GM19238 (cell line): ENCODE results near the gene SLC25A25.

Source experiments
- DNase-seq: peaks from one replicate; pipeline ENCODE4 v3.0.0; 2011; ENCODE audit warnings: low spot score; ENCODE audit not compliant: insufficient read length

Gene SLC25A25

DNA sequence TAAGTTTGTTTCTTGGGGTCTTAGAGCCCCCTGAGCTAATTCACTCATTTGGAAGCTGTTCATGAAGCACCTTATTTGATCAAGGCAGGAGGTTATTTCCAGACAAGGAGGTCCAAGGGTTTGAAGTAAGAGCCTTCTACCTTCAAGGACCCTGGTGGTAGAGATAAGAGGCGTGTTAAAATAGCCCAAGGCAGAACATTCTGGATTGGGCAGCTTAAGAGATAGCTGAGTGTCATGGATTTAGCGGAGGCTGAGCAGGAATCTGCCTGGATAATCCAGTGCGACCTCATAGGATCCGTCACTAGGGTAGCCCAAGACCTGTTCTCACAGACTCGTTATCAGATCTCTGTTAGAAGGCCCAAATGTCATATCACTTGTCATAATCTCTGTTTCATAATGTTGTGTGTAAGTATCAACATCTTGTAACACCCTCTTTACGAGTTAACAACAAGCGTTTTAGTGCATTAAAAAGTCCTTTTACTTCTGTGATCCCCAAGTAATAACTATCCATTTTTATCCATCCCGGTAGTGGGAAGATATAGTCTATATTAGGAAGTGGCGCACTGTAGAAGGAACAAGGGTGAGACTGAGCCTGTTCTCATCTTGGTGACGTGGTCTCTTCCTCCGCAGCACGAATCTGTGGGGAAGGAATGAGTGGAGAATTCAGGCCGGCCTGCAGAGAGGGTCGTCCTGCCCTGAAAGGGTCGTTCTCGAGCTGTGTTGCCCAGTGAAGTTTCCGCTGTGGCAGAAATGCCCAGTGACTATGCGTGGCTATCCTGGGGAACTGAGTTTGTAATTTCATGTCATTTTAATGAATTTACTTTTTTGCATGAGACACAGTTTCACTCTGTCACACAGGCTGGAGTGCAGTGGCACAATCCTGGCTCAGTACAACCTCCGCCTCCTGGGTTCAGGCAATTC lies 28.8 kb downstream of the SLC25A25 start:
- no peak for DNase-seq

DNA sequence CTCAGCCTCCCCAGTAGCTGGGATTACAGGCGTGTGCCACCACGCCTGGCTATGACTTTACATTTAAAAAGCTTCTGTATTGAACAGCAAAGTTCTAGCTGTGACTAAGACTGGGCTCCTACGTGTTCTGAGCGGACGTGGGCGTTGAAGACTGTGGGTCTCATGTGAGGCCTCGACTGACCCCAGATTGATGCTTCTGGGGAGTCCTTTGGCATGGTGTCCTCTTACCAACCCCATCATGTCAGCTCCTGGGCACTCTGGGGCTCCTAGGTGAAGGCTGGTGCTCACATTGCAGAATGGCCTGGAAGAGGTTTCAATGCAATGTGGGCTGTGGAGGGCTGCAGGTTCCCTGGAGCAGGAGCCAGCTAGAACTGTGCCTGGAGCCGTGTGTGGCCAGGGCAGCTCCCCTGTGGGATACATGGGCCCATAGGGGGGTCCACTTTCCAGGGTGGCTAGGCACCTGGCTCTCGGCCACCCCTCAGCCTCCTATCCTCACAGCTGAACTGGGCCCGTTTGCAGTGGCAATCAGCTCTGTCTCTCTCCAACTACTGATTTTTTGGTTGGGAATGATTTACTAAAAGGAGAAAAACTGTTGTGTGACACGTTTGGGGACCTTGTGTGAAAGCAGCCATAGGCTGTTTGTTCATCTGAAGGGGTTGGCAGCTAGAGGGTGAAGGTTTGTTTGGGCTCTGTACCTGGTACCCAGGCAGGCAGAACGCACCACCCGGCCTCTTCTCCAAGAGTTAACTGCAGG lies 29.7 kb downstream of the SLC25A25 start:
- no peak for DNase-seq

DNA sequence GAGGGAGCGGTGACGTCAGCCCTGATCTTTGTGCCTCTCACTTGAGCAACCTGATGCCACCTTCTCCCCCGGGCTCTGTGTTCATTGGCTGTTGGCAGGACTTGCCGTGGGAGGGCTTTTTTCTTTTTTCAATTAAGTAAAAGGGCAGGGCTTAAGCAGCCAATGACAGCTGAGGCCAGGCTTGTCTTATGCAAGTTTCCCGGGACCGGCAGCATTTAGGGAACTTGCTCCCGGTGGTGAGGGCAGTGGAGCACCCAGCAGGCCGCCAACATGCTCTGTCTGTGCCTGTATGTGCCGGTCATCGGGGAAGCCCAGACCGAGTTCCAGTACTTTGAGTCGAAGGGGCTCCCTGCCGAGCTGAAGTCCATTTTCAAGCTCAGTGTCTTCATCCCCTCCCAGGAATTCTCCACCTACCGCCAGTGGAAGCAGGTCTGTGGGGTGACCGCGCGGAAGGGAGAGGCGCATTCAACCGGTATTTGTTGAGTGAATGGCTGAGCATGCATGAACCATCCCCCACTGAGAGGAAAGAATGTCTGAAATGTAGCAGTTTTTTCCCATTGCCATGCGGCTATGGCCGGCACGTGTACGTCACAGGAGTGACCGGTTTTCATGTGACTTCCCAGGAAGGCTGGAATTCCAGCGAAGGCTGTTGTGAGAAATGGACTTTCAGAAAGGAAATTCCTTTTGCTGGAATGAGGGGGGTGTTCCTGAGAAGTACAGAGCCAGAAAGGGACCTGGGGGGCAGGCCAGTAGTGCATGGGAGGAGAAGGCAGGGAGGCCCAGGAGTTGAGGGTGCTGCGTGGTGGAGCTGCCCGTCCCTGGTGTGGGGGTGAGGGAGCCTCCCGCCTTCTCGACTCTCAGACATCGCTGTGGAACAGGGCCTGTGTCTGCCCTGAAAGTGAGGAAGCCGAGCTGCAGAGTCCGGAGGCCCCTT lies 30.5 kb downstream of the SLC25A25 start:
- no peak for DNase-seq

DNA sequence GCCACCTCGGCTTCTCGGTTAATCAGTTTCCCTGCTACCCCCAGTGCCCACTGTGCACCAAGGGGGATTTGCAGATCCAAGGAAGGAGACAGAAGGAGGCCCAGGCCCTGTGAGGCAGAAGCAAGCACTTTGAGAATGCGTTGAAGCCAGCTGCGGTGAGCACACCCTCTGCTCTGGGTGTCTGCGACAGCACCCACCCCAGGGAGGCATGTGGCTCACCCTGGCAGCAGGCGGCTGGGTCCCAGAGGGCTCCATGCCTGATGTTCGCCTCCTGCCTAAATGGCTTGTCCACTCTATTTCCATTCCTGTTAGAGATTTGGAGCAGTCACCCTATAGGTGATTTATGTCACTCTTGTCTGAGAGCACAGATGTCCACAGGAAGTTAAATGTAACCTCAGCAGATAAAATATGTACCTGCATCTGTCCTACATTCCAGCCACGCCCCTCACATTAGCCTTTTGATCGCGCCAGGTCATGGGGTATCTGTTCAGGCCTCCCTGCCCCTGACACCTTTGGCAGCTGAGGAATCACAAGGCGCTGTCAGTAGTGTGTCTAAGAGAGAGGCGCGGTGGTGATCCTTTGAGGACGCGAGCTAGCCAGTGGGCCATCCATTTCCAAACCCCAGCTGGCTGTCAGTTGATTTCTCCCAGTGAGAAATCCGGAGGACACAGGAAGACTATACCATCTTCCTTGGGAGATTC lies 31.3 kb downstream of the SLC25A25 start:
- no peak for DNase-seq

DNA sequence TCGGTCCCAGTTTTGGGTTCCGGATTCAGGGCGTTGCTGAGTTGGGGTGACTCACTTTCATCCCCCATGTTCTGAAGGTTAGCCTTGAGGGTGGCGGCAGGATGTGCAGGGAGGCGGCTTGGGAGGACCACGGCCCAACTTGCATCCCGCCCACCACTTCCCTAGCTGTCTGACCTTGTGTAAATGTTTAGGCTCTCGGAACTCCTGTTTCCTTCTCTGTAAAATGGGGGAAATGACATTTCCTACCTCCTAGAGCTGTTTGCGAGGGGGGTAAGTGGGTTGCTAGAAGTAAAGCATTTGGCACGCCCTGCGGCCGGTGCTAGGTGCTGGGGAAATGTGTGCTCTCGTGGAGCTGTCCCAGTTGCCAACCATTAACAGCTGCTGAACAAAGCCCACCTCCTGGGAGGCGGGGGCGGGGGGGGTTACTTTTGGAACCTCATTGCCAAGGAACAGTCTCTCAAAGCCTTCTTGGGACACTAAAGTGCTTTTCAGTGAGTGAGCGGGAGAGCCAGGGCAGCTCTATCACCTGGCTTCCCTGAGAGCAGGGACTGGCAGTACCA lies 32.0 kb downstream of the SLC25A25 start:
- no peak for DNase-seq

DNA sequence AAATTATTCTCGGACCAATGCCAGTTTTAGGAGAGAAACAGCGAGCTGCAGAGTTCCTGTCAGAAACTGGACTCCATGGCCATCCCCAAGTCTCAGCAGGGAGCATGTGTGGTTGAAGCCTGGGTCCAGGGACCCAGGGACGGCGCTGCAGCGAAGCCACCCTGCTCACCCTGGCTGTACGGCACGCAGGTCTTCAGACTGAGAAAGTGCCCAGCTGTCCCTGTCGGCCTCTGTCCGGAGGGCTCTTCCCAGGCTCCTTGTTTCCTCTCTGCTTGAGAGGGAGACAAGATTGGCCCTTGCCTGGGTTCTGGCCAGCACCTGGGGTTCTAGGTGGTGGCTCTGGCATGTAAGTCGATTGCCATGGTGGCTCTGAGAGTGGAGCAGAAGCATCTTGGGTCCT lies 32.5 kb downstream of the SLC25A25 start:
- no peak for DNase-seq

DNA sequence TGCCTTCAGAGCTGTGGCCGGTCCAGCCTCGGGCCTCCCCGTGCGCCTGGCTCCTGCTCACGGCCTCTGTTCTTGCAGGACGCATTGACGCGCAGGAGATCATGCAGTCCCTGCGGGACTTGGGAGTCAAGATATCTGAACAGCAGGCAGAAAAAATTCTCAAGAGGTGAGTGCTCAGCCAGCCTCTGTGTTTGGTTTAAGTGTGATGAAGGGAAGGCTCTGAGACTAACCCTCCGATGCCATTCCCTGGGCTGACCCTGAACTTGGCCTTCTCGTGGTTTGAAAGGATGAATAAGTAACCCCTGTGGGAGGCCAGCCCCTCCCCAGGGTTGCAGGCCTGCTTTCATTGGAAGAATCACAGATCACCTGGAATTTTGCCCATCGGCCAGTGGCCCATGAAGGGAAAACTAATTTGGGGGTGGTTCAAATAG lies 33.2 kb downstream of the SLC25A25 start:
- no peak for DNase-seq

DNA sequence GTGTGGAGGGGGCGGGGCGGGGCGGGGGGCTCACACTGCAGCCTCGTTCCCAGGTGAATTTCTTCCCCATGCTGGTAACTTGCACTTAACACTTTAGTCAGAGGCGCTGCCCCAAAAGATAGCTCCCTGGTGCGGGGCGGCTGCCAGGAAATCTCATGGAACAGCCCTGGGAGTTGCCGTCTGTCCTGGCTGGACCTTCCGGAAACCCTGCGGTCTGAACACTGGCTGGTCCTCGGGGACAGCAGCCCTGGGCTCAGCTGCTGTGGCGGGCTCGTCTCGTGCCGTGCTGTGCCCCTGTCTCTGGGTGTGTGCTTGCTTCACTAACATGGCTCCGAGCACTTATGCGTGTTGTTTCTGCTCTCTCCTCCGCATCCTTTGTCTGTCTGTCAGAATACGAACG lies 33.7 kb downstream of the SLC25A25 start:
- no peak for DNase-seq

DNA sequence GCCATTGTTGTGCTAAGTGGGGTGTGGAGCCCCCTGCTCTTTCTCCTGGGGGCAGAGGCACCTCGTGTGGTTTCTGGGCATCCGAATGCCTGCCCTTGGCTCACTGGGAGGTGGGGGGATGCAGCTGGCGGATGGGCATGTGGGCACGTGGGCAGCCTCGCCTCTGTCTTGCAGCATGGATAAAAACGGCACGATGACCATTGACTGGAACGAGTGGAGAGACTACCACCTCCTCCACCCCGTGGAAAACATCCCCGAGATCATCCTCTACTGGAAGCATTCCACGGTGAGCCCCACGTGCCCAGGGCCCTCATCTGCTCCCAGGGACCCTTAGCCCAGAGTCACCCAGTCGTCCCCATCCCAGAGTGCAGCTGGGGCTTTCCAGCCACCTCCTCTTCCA lies 34.2 kb downstream of the SLC25A25 start:
- no peak for DNase-seq

DNA sequence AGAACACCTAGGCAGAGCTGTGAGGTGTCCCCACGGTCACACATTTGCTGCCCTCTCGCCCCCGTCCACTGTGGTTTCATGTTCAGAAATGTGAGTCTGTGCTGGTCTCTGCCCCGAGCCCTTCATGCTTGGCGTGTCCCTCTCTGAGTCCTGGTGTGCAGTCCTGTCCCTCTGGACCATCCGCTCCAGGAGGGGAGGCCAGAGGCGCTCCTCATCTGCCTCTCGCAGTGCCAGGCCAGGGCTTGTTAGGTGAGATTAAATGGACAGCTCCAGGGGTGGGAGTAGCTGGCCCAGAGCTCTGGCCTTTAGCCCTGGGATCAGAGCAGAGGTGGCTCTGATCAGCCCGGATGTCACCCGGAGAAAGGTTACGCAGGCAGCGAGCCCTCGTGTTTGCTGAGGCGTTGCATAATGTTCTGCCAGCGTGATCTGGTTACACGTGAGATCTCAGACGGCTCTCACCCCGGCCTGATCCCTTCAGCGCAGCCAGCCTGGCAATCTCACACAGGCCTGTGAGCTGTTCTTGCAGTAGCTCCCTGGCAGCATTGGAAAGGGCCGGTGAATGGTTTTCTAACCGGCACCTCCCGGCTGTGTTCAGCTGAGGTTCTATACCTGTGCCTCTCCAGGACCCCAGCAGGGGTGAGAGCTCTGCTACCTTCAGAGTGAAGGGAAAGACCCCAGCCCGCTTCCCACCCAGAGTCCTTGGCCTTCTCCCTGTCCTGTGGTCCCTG lies 35.0 kb downstream of the SLC25A25 start:
- DNase-seq: no peak

DNA sequence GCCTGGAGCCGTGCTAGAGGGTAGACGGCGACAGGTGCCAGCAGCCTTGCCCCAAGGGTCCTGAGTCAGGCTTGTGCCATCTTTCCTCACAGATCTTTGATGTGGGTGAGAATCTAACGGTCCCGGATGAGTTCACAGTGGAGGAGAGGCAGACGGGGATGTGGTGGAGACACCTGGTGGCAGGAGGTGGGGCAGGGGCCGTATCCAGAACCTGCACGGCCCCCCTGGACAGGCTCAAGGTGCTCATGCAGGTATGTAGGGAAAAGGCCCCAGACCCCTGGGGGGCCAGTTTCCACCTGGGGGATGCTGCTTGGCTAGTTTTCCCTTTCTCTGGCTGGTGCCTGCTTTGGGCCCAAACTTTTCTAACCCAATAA lies 35.5 kb downstream of the SLC25A25 start:
- DNase-seq: no peak

DNA sequence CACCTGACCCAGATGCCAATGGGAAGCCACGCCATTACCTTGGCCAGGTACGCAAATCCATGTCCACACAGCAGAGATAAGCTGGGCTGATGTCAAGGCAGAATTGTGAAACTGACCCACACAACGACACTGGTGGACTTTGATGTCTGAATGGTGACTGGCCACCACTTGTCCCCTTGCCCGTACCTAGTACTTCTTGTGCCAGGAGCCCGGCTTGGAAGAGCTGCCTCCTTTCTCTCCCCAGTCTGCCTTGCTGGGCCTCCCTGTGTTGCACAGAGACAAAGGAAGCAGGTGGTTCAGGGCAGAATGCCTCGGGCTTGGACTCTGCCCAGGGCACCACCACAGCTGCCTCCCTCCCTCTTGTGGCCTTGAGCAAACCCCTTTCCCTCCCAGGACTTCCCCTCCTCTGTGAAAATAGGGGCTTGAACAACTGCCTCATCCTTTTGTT lies 36.2 kb downstream of the SLC25A25 start:
- DNase-seq: no peak

DNA sequence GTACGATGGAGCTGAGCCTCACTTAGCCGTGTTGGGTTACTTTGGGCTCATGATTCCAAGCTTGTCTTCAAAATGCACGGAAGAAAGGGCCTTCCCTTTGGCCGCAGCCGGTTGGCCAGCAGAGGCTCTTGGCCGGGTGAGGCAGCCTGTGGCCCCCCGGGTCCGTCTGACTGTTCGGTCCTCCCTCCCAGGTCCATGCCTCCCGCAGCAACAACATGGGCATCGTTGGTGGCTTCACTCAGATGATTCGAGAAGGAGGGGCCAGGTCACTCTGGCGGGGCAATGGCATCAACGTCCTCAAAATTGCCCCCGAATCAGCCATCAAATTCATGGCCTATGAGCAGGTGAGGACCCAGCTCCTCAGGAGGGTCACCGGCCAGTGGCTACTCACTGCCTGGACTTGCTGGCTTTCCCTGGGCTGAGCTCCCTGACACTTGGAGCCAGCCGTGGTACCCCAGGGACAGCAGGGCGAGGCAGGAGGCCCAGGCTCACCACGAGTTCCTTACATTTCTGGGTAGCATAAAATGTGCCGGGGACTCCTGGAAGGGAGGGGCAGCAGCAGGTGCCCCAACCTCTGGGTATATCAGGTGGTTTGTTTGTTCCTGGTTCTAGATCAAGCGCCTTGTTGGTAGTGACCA lies 37.6 kb downstream of the SLC25A25 start:
- DNase-seq: no peak

DNA sequence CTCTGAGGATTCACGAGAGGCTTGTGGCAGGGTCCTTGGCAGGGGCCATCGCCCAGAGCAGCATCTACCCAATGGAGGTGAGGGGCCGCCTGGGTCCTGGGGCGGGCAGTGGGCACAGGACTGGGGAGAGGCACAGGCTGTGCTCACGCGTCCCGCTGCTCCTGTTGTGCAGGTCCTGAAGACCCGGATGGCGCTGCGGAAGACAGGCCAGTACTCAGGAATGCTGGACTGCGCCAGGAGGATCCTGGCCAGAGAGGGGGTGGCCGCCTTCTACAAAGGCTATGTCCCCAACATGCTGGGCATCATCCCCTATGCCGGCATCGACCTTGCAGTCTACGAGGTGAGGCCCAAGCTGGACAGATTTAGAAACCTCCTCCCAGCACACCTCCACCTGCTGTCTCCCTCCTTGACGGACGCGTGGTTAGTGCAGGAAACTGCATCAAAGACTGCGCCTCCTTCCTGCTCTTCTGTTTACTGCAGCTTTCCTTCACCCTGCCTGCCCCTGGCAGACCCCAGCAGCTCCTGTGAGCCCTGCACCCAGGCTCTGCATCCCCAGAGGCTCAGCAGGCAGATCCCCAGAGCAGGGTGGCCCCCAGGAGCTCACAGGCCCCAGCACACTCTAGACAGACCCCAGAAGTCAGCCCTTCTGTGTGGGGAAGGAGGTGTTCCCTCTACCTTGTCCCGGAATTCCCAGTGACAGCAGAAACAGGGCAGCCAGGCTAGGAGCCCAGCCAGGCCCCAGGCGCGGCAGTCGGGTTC lies 38.3 kb downstream of the SLC25A25 start:
- no peak for DNase-seq

DNA sequence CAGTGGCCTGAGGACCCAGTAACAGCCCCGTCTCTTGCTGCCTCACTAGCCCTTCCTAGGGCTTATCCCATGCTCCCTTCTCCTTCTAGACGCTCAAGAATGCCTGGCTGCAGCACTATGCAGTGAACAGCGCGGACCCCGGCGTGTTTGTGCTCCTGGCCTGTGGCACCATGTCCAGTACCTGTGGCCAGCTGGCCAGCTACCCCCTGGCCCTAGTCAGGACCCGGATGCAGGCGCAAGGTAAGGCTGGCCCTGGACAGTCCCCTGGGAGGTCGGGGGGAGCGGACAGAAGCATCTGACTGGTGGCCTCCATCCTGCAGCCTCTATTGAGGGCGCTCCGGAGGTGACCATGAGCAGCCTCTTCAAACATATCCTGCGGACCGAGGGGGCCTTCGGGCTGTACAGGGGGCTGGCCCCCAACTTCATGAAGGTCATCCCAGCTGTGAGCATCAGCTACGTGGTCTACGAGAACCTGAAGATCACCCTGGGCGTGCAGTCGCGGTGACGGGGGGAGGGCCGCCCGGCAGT lies 39.0 kb downstream of the SLC25A25 start:
- DNase-seq: no peak

DNA sequence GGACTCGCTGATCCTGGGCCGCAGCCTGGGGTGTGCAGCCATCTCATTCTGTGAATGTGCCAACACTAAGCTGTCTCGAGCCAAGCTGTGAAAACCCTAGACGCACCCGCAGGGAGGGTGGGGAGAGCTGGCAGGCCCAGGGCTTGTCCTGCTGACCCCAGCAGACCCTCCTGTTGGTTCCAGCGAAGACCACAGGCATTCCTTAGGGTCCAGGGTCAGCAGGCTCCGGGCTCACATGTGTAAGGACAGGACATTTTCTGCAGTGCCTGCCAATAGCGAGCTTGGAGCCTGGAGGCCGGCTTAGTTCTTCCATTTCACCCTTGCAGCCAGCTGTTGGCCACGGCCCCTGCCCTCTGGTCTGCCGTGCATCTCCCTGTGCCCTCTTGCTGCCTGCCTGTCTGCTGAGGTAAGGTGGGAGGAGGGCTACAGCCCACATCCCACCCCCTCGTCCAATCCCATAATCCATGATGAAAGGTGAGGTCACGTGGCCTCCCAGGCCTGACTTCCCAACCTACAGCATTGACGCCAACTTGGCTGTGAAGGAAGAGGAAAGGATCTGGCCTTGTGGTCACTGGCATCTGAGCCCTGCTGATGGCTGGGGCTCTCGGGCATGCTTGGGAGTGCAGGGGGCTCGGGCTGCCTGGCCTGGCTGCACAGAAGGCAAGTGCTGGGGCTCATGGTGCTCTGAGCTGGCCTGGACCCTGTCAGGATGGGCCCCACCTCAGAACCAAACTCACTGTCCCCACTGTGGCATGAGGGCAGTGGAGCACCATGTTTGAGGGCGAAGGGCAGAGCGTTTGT lies 39.6 kb downstream of the SLC25A25 start:
- no peak for DNase-seq

DNA sequence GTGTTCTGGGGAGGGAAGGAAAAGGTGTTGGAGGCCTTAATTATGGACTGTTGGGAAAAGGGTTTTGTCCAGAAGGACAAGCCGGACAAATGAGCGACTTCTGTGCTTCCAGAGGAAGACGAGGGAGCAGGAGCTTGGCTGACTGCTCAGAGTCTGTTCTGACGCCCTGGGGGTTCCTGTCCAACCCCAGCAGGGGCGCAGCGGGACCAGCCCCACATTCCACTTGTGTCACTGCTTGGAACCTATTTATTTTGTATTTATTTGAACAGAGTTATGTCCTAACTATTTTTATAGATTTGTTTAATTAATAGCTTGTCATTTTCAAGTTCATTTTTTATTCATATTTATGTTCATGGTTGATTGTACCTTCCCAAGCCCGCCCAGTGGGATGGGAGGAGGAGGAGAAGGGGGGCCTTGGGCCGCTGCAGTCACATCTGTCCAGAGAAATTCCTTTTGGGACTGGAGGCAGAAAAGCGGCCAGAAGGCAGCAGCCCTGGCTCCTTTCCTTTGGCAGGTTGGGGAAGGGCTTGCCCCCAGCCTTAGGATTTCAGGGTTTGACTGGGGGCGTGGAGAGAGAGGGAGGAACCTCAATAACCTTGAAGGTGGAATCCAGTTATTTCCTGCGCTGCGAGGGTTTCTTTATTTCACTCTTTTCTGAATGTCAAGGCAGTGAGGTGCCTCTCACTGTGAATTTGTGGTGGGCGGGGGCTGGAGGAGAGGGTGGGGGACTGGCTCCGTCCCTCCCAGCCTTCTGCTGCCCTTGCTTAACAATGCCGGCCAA lies 40.4 kb downstream of the SLC25A25 start:
- DNase-seq: no peak
